NCI-H460 (cell line): ENCODE results near the gene HS6ST3. TPM values are rescaled to one million over a fixed set of nuclear protein-coding genes. Genes with fewer than 3 reads are reported as not detected.
"Not testable (repeated sequence)": the region's sequence is repeated elsewhere in the genome, so short reads cannot be mapped to it uniquely, and the experiment has no call there.

Experiments used
- DNase-seq: peaks from one replicate; pipeline ENCODE4 v3.0.0-alpha.2; 2016; ENCODE audit warnings: low read depth; ENCODE audit errors: extremely low read depth
- total RNA-seq: library from RNA; depleted of rRNA; stranded (reverse); fragments of >200 nt; shearing (Covaris generic); gene quantifications from 2 replicates; pipeline ENCODE4 v1.2.3, GENCODE V29; 2014

The HS6ST3 gene
- total RNA-seq, 1 experiment from 2014 or later = not detected

DNA sequence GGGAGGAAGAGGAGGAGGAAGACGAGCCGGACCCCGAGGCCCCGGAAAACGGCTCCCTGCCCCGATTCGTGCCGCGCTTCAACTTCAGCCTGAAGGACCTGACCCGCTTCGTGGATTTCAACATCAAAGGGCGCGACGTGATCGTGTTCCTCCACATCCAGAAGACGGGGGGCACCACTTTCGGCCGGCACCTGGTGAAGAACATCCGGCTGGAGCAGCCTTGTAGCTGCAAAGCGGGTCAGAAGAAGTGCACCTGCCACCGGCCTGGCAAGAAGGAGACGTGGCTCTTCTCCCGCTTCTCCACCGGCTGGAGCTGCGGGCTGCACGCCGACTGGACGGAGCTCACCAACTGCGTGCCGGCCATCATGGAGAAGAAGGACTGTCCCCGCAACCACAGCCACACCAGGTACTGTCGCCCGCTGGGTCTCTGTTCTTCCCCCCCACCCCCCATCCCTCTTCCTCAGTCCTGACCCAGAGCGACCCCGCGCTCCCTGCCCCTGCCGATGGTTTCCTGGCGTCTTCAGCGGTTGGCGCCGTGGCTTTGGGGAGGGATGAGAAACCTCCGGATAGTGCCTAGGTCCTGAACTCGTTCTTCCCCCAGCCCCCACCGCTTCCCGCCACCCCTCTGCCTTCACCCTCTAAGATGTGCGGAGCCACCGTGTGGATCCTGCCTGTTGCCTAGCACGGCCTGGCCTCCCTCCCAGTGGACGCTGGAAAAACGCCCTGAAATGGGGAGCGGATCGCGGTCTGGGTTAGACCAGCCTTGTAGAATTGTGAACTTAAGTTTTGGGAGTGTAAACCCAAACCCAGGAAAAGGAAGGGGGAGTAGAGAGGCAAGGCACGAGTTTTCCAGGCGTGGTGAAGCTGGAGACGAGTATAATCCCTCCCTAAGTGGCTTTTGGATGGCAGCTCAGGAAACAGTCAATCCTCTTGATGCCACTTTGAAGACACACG is 1.5 kb downstream of the HS6ST3 start:
- DNase-seq = no peak

DNA sequence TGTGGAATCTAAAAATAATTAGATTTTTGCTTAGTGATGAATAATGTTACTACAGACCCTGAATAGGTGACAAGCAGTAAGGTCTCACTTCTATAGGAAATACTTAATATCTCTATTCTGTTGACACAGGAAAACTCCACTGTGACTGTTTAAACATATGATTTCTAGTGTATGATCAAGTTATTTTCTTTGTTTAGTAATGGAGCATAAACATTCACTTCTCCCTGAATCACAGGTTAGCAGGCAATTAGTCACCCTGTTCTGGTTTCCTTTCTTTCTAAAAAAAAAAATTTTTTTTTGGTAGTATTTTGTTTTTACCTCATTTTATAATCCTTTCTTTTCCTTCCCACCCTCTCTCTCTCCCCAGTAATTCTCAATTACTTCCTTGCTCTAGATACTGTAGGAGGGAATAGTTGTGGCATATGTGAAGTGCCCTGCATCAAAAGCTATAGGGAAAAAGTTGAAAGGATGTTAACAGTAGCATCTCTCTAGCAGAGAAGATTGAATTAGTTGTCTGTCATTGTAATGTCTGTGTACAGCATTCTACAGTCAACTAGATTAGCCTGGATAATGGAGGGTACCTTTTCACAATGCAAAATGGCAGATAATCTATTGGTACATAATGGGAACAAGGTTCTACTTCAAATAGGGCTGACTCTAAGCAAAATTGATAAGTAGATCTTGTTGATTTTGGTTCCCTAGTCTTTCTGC is 3.5 kb downstream of the HS6ST3 start:
- DNase-seq = no peak

- no peak for DNase-seq
Measured at GRCh38 chr13:96100457-96101220, 10.7 kb downstream of the HS6ST3 start.

- no peak for DNase-seq
Measured at GRCh38 chr13:96104516-96104915, 14.6 kb downstream of the HS6ST3 start.

- DNase-seq = not testable (repeated sequence)
Measured at GRCh38 chr13:96108072-96108471, 18.2 kb downstream of the HS6ST3 start.

DNA sequence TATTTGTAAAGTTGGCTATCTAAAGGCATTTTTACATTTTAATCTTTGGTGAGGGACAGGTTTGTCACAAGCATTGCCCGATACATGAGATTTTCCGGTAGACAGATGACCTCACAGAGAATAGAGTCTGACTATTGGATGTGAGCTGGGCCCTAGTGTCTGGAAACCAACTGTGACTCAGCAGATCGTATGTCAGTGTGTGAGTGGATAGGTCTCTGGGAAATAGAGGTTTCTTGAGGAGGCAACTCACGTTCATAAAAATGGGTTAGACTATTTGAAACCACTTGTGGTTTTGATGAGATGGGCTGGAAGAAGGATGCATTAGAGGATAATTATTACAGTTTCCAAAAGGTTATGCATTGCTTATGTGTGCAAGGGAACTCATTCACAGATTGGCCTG is 19.2 kb downstream of the HS6ST3 start:
- no peak for DNase-seq

- no peak for DNase-seq
Measured at GRCh38 chr13:96112936-96113335, 23.0 kb downstream of the HS6ST3 start.

DNA sequence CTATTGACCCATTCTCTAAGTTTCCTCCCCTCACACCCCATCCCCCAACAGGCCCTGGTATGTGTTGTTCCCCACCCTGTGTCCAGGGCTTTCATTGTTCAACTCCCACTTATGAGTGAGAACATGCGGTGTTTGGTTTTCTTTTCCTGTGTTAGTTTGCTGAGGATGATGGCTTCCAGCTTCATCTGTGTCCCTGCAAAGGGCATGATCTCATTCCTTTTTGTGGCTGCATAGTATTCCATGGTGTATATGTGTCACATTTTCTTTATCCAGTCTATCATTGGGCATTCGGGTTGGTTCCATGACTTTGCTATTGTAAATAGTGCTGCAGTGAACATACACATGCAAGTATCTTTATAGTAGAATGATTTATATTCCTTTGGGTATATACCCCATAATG is 25.5 kb downstream of the HS6ST3 start:
- DNase-seq = not testable (repeated sequence)

DNA sequence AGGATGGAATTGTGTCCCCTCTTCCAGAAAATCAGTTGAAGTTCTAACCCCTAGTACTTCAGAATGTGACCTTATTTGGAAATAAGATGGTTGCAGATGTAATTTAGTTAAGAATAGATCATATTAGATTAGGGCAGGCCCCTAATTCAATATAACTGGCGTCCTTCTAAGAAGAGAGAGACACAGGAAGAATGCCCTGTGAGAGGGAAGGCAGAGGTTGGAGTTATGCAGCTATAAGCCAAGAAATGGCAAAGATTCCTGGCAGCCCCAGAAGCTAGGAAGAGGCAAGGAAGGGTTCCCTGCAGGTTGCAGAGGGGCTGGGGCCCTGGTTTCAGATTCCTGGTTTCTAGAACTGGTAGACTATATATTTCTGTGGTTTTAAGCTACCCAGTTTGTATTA is 30.0 kb downstream of the HS6ST3 start:
- no peak for DNase-seq

DNA sequence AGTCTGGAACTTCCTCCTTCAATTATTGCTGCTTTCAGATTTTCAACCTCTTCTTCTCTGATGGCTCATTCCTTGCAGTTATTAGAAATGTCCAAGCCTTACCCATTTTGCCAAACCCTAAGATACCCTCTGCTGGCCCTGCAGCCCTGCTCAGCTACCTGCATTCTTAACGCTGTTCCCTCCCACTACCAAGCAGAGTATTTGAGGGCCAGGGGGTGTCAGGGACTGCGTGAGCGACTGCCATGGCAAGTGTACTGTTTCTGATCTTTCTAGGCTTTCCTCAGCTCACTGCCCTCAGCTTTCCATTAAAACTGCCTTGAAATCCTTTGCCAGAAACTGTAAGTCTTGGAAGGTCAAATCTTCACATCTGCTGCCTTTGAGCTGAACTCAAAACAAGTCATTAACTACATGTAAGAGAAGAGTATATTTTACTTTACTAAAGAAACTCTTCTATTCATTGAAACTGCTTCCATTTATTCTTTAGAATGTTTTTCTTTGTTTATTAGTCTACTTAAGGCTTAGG is 41.0 kb downstream of the HS6ST3 start:
- no peak for DNase-seq

DNA sequence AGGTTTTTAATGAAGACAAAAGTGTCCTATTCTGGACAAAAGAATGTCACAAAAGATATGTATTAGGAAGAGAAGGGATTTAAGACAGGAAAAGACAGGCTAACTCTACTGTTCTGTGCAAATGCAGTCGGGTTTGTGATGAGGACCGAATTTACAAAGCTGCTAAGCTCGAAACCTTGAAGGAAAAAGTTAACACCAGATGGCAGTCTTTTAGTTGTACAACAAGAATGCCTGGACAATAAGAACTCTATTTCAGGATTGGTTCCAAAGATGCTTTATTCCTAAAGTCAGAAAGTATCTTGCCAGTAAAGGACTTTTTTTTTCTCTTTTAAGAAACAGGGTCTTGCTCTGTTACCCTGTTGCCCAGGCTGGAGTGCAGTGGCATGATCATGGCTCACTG is 51.1 kb downstream of the HS6ST3 start:
- DNase-seq = no peak

DNA sequence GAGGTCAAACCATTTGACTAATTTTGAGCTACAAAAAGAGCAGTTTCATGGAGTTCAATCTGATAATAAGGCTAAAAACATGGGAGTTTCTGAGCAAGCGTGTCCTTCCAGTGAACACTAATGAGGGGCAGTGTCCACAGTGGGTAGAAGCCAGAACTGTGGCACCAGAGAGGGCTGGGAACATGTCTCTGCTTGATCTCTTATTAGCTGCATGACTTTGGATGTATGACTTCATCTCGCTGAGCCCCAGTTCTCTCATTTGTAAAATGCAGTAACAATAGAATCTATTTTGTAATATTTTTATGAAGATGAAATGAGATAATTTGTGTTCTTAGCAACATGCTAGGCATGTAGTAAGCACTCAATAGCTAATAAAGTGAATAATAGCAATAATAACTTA is 69.8 kb downstream of the HS6ST3 start:
- DNase-seq = no peak

DNA sequence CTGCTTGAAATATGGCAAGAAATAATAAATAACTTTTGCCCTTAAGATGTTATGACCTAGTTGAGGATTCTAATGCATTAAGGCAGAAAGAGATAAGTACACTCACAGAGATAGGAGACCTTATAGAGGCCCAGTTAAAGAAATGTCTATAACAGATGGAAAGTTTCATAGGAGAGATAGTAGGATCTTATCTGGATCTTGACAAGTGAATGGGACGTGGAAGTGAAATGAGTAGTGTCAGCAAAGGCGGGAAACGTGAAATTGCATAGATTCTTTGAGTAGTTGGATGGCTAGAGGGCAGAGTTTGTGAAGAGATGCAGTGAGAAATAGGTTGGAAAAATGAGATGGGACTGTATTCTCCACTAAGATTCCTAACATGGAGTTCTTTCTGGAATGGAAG is 71.2 kb downstream of the HS6ST3 start:
- no peak for DNase-seq

GRCh38 chr13:96165840-96166239 is 75.9 kb downstream of the HS6ST3 start:
- DNase-seq = no peak

DNA sequence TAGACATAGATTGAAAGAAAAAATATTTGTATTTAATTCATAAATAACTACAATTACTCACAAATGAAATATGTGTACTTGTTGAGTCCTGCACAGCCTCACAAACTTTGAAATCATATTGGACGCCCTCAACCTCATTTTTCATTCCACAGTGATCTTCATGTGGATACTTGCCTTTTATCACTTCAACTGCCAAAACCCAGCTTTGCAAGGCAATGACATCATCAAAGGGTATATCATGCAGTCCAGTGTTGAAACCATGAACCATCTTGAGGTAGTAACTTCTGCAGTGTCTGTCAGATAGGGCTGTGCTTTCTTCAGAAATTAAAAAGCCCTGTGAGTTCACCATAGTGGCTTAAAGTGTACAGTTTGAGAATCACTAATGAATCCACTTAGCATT is 82.2 kb downstream of the HS6ST3 start:
- DNase-seq = no peak

DNA sequence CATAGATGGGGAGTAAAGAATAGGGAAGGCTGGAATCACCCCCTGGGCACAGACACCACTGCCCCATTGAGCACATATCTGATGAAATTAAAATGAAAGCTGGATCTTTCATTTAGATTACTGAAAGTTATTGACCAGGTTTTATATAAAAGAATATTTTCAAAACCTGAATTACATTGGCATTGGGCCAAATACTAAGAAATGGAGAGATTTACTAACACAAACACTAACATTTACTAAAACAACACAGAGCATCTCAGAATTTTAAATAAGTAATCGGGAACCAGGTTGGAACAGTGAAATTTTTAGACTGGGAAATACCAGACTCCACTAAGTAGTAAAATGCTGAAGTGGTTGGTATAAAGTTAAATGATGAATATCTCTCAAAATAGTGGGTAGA is 88.9 kb downstream of the HS6ST3 start:
- no peak for DNase-seq

DNA sequence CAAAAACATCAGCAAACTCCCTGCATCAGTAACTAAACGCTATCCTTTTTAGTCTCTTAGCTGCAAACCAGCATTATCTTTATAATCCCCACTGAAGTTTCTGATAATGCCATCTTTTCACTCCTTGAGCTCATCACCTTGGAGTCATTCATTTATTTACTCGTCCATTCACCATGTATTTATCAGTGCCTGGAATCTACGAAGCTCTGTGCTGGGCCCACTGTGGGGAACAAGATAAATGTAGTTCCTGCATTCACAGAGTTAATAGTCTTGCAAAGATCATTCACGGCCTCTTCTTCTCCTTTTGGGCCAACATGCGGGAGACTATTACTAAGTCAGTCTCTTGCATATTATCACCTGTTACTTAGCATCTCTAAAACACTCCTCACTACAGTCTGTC is 89.4 kb downstream of the HS6ST3 start:
- no peak for DNase-seq

DNA sequence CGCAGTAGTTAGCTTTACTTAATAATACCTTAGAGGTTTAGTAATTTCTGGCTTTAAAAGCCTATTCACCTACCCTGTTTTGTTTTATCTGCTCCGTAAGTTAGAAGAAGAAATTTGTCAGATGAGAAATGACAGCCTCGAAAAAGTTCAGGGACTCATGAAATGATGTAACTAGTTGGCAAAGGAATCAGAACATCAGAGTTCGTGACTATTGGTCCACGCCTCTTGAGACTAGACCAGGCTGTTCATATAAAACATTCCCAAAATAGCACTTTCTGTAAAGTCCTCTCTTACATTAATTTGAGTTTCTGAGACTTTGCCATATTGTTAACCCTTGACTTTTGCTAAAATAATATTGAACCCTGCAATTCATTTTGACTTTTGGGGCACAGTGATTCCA is 92.0 kb downstream of the HS6ST3 start:
- no peak for DNase-seq

- DNase-seq = no peak
Measured at GRCh38 chr13:96185818-96186217, 95.9 kb downstream of the HS6ST3 start.

- DNase-seq = no peak
Measured at GRCh38 chr13:96191367-96191766, 101.5 kb downstream of the HS6ST3 start.

DNA sequence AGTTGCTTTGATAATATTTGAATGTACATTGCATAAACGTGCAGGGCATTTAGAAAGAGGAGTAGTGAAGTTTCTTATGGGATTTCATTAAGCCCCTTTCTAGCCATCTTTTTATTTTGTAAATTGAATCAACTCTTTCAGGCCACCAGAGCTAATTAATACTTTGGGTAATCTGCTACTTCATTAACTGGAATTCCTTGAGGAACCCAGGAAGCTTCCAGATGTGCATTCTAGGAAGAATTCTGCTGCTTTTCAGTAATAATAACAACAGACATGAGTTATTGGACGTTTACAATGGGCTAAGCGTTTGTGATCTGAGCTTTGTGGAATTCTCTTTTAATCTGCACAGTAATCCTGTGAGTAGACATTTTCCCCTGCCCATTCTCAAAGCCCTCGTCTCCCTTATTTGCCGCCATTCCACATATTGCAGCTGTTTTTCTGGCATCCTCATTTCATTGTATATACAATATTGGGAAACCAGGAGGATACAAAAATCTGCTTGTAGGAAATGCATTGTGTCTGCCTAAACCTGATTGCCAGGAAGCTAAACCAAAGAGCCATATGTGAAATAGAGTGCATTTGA is 103.9 kb downstream of the HS6ST3 start:
- no peak for DNase-seq
